GM12878 (cell line): Measurements from ENCODE around the gene LMAN2. TPM values are rescaled to one million over a fixed set of nuclear protein-coding genes. Genes with fewer than 3 reads are reported as not detected.

ENCODE experiments used
- ATAC-seq: fragments of 200-7000 bp; cut with Tn5 transposase; 3 replicates; pipeline ENCODE4 v1.9.1; 2020; ENCODE audit warnings: mild to moderate bottlenecking, moderate library complexity
- BruUV-seq: library from RNA; stranded (reverse); fragments of 400-500 nt; replicated peaks from 2 replicates; lab custom pipeline; 2021; lab: Mats Ljungman, UMichigan
- CTCF ChIA-PET: fragments of 300-600 bp; sonication (Branson Sonifier 250); formaldehyde crosslinking; extraction: SDS; loops from one replicate; lab custom pipeline; 2021; ENCODE audit warnings: inconsistent platforms; lab: Yijun Ruan, JAX
- POLR2A ChIA-PET: fragments of 350-600 bp; formaldehyde crosslinking; extraction: SDS; loops from one replicate; lab custom pipeline; 2021; ENCODE audit warnings: inconsistent platforms; lab: Charles Lee
- RAD21 ChIA-PET: fragments of 300-600 bp; sonication (Branson Sonifier 250); formaldehyde crosslinking; loops from one replicate; lab custom pipeline; 2023; ENCODE audit warnings: antibody characterized with exemption; ENCODE audit not compliant: unreplicated experiment; lab: Charles Lee
- SMC1A ChIA-PET: fragments of 300-600 bp; sonication (Branson Sonifier 250); formaldehyde crosslinking; loops from one replicate; lab custom pipeline; 2023; ENCODE audit not compliant: unreplicated experiment, uncharacterized antibody; lab: Charles Lee
- DNase-seq: peaks from one replicate; pipeline ENCODE4 v3.0.0-alpha.2; 2011; ENCODE audit warnings: low read depth, low spot score
- FAIRE-seq: peaks from 3 replicates; lab custom pipeline; 2011; peaks lifted over from hg19 to GRCh38; lab: Jason Lieb, UNC
- H2AFZ ChIP-seq: 2 replicates; pipeline ENCODE4 v1.6.0; 2011; ENCODE audit warnings: low read depth, low read length, control low read depth; ENCODE audit not compliant: control insufficient read depth
- H3K27ac ChIP-seq: 2 replicates; pipeline ENCODE4 v1.5.1; 2011; ENCODE audit warnings: control low read depth; ENCODE audit not compliant: control insufficient read depth, insufficient read depth
- H3K27me3 ChIP-seq, 2 experiments: replicated peaks in 1 of 2; 2 replicates each; pipeline versions ENCODE4 v1.6.0 to v1.6.1; 2011; ENCODE audit warnings: low read length in 1 of 2; ENCODE audit not compliant: control insufficient read depth in 2 of 2, insufficient read depth in 2 of 2
- H3K36me3 ChIP-seq, 2 experiments: 2 replicates each; pipeline ENCODE4 v1.5.1; 2011; ENCODE audit warnings: low read length in 1 of 2; ENCODE audit not compliant: control insufficient read depth in 2 of 2, insufficient read depth in 2 of 2
- H3K4me1 ChIP-seq: 2 replicates; pipeline ENCODE4 v1.6.1; 2011; ENCODE audit warnings: mild to moderate bottlenecking, low read length, moderate library complexity, mixed read lengths; ENCODE audit not compliant: control insufficient read depth, insufficient read depth
- H3K4me2 ChIP-seq: 2 replicates; pipeline ENCODE4 v1.6.0; 2011; ENCODE audit warnings: control low read depth; ENCODE audit not compliant: control insufficient read depth, insufficient read depth
- H3K4me3 ChIP-seq: fragments of 200-600 bp; sonication (generic); 2 replicates; pipeline ENCODE4 v1.5.1; 2016
- H3K79me2 ChIP-seq: 2 replicates; pipeline ENCODE4 v1.6.0; 2011; ENCODE audit warnings: low read length; ENCODE audit not compliant: control insufficient read depth, insufficient read depth
- H3K9ac ChIP-seq: 2 replicates; pipeline ENCODE4 v1.8.0; 2011; ENCODE audit warnings: low read length, control low read depth, mixed read lengths; ENCODE audit not compliant: control insufficient read depth, insufficient read depth
- H3K9me3 ChIP-seq: replicated peaks from 3 replicates; pipeline ENCODE4 v1.5.1; 2011; ENCODE audit warnings: mild to moderate bottlenecking, low read length; ENCODE audit not compliant: control insufficient read depth, insufficient read depth
- H4K20me1 ChIP-seq: 2 replicates; pipeline ENCODE4 v1.6.0; 2011; ENCODE audit not compliant: control insufficient read depth, insufficient read depth
- PAX5 ChIP-seq: IDR thresholded peaks from 2 replicates; pipeline ENCODE4 v1.6.1; 2011; ENCODE audit warnings: low read depth, low read length, borderline replicate concordance
- RBBP5 ChIP-seq: fragments of 200-600 bp; sonication (generic); conservative IDR thresholded peaks from 2 replicates; pipeline ENCODE4 v1.6.1; 2016
- SREBF2 ChIP-seq: IDR thresholded peaks from 2 replicates; pipeline ENCODE4 v1.6.1; 2012; ENCODE audit warnings: mild to moderate bottlenecking, low read length
- ZNF384 ChIP-seq: IDR thresholded peaks from 2 replicates; pipeline ENCODE4 v1.6.1; 2012; ENCODE audit warnings: low read depth, mild to moderate bottlenecking, low read length, improper control_type of control experiment, borderline replicate concordance
- WGBS: methylation state at CpG from one replicate; pipeline ENCODE4 v1.1.6; 2016; ENCODE audit warnings: low lambda C conversion rate; ENCODE audit not compliant: insufficient replicate concordance, insufficient coverage; ENCODE audit errors: missing lambda C conversion rate; 5-methylcytosine and 5-hydroxymethylcytosine counted together
- in situ Hi-C: fragments of 300-500 bp; cut with MboI; formaldehyde crosslinking; loops from 9 replicates; pipeline ENCODE4 v1.14.3; 2018; ENCODE audit warnings: mixed read lengths
- intact Hi-C: fragments of 100-400 bp; cut with micrococcal nuclease; formaldehyde crosslinking; loops from one replicate; pipeline ENCODE4 v1.14.2; 2022; ENCODE audit not compliant: unreplicated experiment
- polyA plus RNA-seq, 11 experiments: library from polyadenylated mRNA; depleted of rRNA in 4 of 11; unstranded in 6 of 11; stranded (reverse) in 5 of 11; fragments of >200 nt; fragmentation: Nextera tagmentation in 4 of 11; fragmentation: Illumina TruSeq in 1 of 11; extraction: Ambion mirVana in 4 of 11; extraction: Trizol in 1 of 11; gene quantifications; 1 replicate in 1 of 11; 2 replicates in 10 of 11; pipeline versions ENCODE4 v1.2.1 to v1.2.3, GENCODE V29; 2011 to 2016; ENCODE audit warnings: inconsistent platforms in 2 of 11, missing spikeins in 2 of 11, low read depth in 1 of 11
- total RNA-seq, 4 experiments: library from RNA; depleted of rRNA in 3 of 4; stranded (reverse); fragments of >200 nt in 3 of 4; fragmentation: Illumina TruSeq in 1 of 4; extraction: Trizol in 1 of 4; gene quantifications; 2 replicates each; pipeline versions ENCODE4 v1.2.1 to v1.2.3, GENCODE V29; 2013 to 2021
- TF ChIP-seq, protein P1 (sequence below): fragments of 450-650 bp; conservative IDR thresholded peaks from 2 replicates; pipeline ENCODE4 v1.6.1; 2017; ENCODE audit warnings: mild to moderate bottlenecking, moderate library complexity

Gene LMAN2
- total and polyA plus RNA-seq, 10 of the 15 experiments (the other 5 are each of a cell fraction or from before 2014, with no cell fraction given), result 2.4 to 264 (median 147) TPM

GRCh38 chr5:177329883-177330282, 21.6 kb downstream of the LMAN2 start:
- no peaks in the 10 kb centered on the region for H3K79me2 ChIP-seq
- H3K36me3 ChIP-seq, result peaks cover 17 to 37% of the 10 kb centered on the region in 2 experiments
- intact Hi-C loops, result no loop called here
- no peak for FAIRE-seq
- no peaks in the 10 kb centered on the region for H3K27me3 ChIP-seq
- in situ Hi-C loops, result no loop called here
- POLR2A ChIA-PET, result no interaction called here
- ATAC-seq, result no peak
- no peaks in the 10 kb centered on the region for H3K4me1 ChIP-seq
- TF ChIP-seq, protein P1, sequence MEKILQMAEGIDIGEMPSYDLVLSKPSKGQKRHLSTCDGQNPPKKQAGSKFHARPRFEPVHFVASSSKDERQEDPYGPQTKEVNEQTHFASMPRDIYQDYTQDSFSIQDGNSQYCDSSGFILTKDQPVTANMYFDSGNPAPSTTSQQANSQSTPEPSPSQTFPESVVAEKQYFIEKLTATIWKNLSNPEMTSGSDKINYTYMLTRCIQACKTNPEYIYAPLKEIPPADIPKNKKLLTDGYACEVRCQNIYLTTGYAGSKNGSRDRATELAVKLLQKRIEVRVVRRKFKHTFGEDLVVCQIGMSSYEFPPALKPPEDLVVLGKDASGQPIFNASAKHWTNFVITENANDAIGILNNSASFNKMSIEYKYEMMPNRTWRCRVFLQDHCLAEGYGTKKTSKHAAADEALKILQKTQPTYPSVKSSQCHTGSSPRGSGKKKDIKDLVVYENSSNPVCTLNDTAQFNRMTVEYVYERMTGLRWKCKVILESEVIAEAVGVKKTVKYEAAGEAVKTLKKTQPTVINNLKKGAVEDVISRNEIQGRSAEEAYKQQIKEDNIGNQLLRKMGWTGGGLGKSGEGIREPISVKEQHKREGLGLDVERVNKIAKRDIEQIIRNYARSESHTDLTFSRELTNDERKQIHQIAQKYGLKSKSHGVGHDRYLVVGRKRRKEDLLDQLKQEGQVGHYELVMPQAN, result no peak
- TF ChIP-seq ZNF384 (no peak), SREBF2 (no peak), PAX5 (no peak), RBBP5 (no peak)
- no peak overlapping the region for H2AFZ ChIP-seq
- BruUV-seq, result no TSS peak
- no peaks in the 10 kb centered on the region for H3K9me3 ChIP-seq
- H3K4me3 ChIP-seq, result no peak overlapping the region
- SMC1A ChIA-PET, result interaction anchor here (0.8 kb wide), 1 partner anchor 12 kb away, joined by 3 read pairs; no protein-coding TSS in a partner anchor
- RAD21 ChIA-PET, result no interaction called here
- CTCF ChIA-PET, result no interaction called here
- H4K20me1 ChIP-seq, result no peaks in the 10 kb centered on the region; the same call in 1 of the 2 replicates
- no peak overlapping the region for H3K4me2 ChIP-seq
- H3K9ac ChIP-seq, result no peak overlapping the region
- 85% methylated on average over 6 of the region's 6 CpGs for WGBS
- no peak for DNase-seq
- no peak overlapping the region for H3K27ac ChIP-seq
